ENCODE results near the gene APOL1. TPM values are rescaled to one million over a fixed set of nuclear protein-coding genes. Genes with fewer than 3 reads are reported as not detected.

The APOL1 gene
- total and polyA plus RNA-seq, 4 donors: 7.7 to 129 (median 59.5) TPM

DNA sequence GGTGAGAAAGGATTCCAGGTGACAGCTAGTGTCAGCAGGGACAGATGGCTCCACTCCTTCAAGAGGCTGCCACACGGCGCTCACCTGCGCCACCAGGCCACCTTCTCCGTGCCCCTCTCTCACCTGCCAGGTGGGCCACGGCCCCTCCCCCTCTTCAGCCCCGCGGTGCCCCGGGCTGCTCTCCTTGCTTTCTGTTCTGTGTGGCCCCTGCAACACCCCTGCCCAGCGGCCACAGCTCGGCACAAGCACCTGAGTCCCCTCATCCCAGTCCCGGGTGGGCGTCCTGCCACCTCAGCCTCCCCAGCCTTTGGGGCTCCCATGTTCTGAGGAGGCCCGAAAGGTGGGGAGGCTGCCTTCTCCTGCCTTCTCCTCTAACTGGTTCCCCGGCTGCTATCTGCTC is 46.4 kb downstream of the APOL1 start:
- no peak overlapping the region for H3K9ac ChIP-seq (ENCODE audit: low read depth in 1 of 2, low read length in 2 of 2)
- peak overlapping the region in 1 of 2 donors; percentile 37 for H3K27ac ChIP-seq (ENCODE audit: low read depth in 1 of 2, low read length in 2 of 2)
- no peak for DNase-seq (ENCODE audit: low spot score)
- WGBS: 85% methylated on average over 14 of the region's 14 CpGs
- H3K4me1 ChIP-seq (ENCODE audit: control insufficient read depth in 4 of 4, insufficient read depth in 4 of 4, low read length in 3 of 4): peaks cover 0 to 27% (median 18%) of the 10 kb centered on the region in 4 donors
- H3K4me3 ChIP-seq (ENCODE audit: low read depth in 1 of 3, low read length in 3 of 3): no peak overlapping the region
- no peaks in the 10 kb centered on the region for H3K9me3 ChIP-seq (ENCODE audit: control insufficient read depth in 4 of 4, low read length in 3 of 4)
- TF ChIP-seq HNF4A (conservative IDR thresholded peaks at IDR 0.05) (no peak), EGR1 (IDR thresholded peaks at IDR 0.05; ENCODE audit: low read depth in 2 of 2) (no peak)
- TF ChIP-seq, protein P1, sequence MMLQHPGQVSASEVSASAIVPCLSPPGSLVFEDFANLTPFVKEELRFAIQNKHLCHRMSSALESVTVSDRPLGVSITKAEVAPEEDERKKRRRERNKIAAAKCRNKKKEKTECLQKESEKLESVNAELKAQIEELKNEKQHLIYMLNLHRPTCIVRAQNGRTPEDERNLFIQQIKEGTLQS (IDR thresholded peaks at IDR 0.05): no peak
- TF ChIP-seq, protein P2, sequence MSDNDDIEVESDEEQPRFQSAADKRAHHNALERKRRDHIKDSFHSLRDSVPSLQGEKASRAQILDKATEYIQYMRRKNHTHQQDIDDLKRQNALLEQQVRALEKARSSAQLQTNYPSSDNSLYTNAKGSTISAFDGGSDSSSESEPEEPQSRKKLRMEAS (IDR thresholded peaks at IDR 0.05): no peak
- H3K36me3 ChIP-seq (ENCODE audit: control insufficient read depth in 4 of 4, insufficient read depth in 3 of 4, low read depth in 1 of 4, low read length in 3 of 4): peaks cover 31 to 90% (median 75%) of the 10 kb centered on the region in 4 donors
- no peaks in the 10 kb centered on the region for H3K27me3 ChIP-seq (ENCODE audit: control insufficient read depth in 4 of 4, insufficient read depth in 4 of 4, low read length in 3 of 4)

DNA sequence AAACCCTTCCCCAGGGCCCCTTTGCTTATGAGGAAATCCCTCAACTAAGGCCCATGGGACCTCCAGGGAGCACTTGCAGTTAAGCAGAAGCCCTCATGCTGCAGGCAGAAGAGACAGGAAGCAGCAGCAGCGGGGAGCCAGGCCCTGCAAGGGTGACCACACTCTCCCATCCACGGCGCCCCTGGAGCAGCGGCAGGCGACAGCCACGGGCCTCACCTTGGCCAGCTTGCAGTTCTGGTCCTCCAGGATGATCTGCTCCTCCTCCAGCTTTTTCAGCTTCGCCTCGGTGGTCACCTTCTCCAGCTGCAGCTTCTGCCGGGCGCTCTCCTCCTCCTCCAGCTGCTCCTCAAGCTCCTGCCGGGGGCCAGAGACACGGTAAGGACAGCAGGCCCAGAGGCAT is 47.0 kb downstream of the APOL1 start:
- Histone ChIP-seq H3K27ac (ENCODE audit: low read depth in 1 of 2, low read length in 2 of 2) (no peak overlapping the region), H3K36me3 (ENCODE audit: control insufficient read depth in 4 of 4, insufficient read depth in 3 of 4, low read depth in 1 of 4, low read length in 3 of 4) (peaks cover 31 to 90% (median 75%) of the 10 kb centered on the region in 4 donors), H3K4me1 (ENCODE audit: control insufficient read depth in 4 of 4, insufficient read depth in 4 of 4, low read length in 3 of 4) (peaks cover 0 to 33% (median 18%) of the 10 kb centered on the region in 4 donors), H3K4me3 (ENCODE audit: low read depth in 1 of 3, low read length in 3 of 3) (no peak overlapping the region), H3K27me3 (ENCODE audit: control insufficient read depth in 4 of 4, insufficient read depth in 4 of 4, low read length in 3 of 4) (no peaks in the 10 kb centered on the region), H3K9me3 (ENCODE audit: control insufficient read depth in 4 of 4, low read length in 3 of 4) (no peaks in the 10 kb centered on the region), H3K9ac (ENCODE audit: low read depth in 1 of 2, low read length in 2 of 2) (no peak overlapping the region)
- no peak for TF ChIP-seq JUND (IDR thresholded peaks at IDR 0.05)
- no peak for TF ChIP-seq RAD21 (IDR thresholded peaks at IDR 0.05)
- TF ChIP-seq EGR1 (IDR thresholded peaks at IDR 0.05; ENCODE audit: low read depth in 2 of 2): no peak
- TF ChIP-seq, protein P2 (IDR thresholded peaks at IDR 0.05): no peak
- no peak for TF ChIP-seq YY1 (IDR thresholded peaks at IDR 0.05)
- TF ChIP-seq FOXA2 (IDR thresholded peaks at IDR 0.05): no peak
- TF ChIP-seq, protein P3, sequence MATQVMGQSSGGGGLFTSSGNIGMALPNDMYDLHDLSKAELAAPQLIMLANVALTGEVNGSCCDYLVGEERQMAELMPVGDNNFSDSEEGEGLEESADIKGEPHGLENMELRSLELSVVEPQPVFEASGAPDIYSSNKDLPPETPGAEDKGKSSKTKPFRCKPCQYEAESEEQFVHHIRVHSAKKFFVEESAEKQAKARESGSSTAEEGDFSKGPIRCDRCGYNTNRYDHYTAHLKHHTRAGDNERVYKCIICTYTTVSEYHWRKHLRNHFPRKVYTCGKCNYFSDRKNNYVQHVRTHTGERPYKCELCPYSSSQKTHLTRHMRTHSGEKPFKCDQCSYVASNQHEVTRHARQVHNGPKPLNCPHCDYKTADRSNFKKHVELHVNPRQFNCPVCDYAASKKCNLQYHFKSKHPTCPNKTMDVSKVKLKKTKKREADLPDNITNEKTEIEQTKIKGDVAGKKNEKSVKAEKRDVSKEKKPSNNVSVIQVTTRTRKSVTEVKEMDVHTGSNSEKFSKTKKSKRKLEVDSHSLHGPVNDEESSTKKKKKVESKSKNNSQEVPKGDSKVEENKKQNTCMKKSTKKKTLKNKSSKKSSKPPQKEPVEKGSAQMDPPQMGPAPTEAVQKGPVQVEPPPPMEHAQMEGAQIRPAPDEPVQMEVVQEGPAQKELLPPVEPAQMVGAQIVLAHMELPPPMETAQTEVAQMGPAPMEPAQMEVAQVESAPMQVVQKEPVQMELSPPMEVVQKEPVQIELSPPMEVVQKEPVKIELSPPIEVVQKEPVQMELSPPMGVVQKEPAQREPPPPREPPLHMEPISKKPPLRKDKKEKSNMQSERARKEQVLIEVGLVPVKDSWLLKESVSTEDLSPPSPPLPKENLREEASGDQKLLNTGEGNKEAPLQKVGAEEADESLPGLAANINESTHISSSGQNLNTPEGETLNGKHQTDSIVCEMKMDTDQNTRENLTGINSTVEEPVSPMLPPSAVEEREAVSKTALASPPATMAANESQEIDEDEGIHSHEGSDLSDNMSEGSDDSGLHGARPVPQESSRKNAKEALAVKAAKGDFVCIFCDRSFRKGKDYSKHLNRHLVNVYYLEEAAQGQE (IDR thresholded peaks at IDR 0.05): no peak
- no peak for TF ChIP-seq FOXA1 (IDR thresholded peaks at IDR 0.05)
- TF ChIP-seq HNF4G (IDR thresholded peaks at IDR 0.05): no peak
- TF ChIP-seq, protein P4, sequence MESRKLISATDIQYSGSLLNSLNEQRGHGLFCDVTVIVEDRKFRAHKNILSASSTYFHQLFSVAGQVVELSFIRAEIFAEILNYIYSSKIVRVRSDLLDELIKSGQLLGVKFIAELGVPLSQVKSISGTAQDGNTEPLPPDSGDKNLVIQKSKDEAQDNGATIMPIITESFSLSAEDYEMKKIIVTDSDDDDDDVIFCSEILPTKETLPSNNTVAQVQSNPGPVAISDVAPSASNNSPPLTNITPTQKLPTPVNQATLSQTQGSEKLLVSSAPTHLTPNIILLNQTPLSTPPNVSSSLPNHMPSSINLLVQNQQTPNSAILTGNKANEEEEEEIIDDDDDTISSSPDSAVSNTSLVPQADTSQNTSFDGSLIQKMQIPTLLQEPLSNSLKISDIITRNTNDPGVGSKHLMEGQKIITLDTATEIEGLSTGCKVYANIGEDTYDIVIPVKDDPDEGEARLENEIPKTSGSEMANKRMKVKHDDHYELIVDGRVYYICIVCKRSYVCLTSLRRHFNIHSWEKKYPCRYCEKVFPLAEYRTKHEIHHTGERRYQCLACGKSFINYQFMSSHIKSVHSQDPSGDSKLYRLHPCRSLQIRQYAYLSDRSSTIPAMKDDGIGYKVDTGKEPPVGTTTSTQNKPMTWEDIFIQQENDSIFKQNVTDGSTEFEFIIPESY (IDR thresholded peaks at IDR 0.05): no peak
- WGBS: 91% methylated on average over 12 of the region's 12 CpGs
- DNase-seq (ENCODE audit: low spot score): no peak
